Occipital lobe (tissue), 2 donors: ENCODE data around the gene DESI2. TPM values are rescaled to one million over a fixed set of nuclear protein-coding genes. Genes with fewer than 3 reads are reported as not detected.
"Not testable (repeated sequence)": the region's sequence is repeated elsewhere in the genome, so short reads cannot be mapped to it uniquely, and the experiment has no call there.

Experiments
- DNase-seq: peaks from one replicate; lab custom pipeline; 2025; lab: John Stamatoyannopoulos, UW
- total RNA-seq: library from RNA; depleted of rRNA; stranded (reverse); fragments of >200 nt; gene quantifications from one replicate; pipeline ENCODE4 v1.2.3, GENCODE V29; 2014

Gene DESI2
- total RNA-seq, 1 donor from 2014 or later = 38.8 TPM

DNA sequence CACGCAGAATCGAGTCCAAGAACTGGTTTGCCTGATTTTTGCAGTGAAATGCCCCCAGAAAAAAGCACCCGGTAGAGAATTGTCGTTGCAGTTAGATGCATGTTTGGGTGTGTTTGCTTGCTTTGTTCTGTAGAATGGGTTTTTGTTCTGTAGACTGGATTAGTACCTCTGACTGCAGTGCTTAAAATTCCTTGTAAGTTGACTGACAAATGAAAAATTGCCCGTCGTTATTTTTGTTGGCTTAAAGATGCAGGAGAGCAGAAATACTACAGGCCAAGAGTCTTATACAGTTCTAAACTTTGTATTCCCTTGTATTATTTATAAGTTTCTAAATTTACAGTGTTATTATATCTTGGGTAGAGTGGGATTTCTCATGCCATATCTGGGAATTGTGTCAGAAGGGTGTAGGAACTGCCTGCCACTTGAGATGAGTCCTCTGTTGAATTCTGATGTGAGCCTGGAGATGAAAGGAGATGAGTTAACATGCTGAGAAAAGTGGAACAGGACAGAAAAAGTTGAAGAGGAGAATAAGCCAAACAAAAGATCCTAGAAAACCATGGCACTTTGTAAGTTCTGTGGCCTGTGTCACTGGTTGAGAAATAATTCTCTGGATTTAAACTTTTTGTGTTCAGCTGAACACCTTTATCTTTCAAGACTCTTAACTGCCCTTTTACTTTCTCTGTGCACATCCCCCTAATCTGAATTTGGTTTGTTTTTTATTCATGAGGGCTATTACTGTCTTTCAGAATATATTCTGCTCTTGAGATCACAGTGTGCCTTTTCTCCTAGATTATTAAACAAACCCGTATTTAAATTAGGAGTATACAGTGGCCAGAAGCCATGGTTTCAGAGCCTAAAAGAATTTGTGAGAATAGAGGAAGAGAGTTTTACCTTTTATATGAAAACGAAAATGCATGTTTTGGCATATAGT is 1.4 kb downstream of the DESI2 start:
- DNase-seq = no peak

DNA sequence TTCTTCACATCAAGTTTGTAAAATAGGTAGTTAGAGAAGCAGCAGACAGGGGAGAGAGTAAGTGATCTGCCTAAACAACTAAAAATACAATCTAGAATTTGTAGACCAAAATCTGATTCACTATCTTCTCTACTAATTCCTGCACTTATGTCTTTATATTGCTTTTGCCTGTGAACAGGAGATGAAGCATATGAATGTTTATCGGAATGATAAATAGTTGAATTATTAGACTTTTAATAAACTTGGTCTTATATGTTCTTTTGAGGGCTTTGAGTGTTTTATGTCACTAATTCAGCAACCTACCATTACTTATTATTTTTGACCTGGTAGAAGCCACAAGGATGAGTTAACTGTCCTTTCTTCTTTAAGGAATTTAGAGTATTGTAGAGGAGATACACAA is 2.3 kb downstream of the DESI2 start:
- no peak for DNase-seq

- DNase-seq = no peak
Observed at GRCh38 chr1:244657421-244657820, 4.5 kb downstream of the DESI2 start.

DNA sequence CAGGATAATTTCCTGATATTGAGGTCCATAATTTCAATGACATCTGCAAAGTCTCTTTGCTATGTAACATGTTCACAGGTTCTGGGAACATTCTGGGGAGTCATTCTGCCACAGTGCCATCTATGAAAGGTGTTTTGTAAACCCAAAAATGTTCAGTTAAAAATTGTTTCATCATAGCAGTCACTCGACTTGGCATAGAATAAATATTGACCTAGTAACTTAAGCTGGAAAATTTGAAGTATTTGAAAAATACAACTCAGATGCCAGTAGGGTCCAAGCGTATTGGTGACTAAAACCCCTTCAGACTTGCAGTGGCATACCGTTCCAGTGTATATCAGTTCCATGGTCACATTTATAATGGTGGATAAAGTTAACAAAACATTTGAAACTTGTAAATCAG is 6.8 kb downstream of the DESI2 start:
- DNase-seq = no peak

- DNase-seq = no peak
Observed at GRCh38 chr1:244660595-244660994, 7.7 kb downstream of the DESI2 start.

GRCh38 chr1:244661569-244662312 is 8.8 kb downstream of the DESI2 start:
- DNase-seq = not testable (repeated sequence)

DNA sequence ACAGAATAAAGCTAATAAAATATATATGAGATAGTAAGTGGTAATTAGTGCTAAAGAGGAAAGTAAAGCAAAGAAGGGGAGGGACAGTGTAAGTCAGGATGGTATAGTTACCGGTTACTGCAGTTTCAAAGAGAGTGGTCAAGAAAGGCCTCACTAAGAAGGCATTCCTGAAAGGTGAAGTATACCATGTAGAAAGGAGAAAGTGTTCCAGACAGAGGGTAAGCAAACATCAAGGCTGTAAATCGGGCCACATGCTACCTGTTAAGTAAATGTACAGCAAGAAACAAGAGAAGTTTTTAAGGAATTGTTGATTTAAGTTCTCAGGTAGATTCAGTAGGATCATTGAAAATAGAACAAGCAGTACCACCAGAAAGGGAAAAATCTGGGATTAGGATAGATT is 9.7 kb downstream of the DESI2 start:
- no peak for DNase-seq

GRCh38 chr1:244664353-244664752 is 11.4 kb downstream of the DESI2 start:
- no peak for DNase-seq

DNA sequence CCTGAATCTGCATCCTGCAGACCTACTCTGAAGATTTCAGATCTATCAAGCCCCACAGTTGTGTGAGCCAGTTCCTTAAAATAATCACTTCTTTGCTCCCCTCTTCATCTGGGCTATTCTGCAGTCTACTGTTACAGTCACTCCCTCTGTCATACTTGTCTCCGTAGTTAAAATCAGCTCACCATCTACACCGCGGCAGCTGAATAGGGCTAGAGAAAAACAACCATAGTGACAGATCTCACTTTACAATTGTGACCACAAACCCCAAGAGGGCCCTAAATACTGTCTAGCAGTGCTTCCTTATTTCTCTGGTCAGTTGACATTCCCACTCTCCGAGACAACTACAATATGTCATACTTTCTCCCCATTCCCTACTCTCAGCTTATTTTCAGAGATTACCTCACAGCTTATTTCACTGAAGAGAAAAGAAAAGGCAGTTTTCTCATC is 12.9 kb downstream of the DESI2 start:
- DNase-seq = no peak

DNA sequence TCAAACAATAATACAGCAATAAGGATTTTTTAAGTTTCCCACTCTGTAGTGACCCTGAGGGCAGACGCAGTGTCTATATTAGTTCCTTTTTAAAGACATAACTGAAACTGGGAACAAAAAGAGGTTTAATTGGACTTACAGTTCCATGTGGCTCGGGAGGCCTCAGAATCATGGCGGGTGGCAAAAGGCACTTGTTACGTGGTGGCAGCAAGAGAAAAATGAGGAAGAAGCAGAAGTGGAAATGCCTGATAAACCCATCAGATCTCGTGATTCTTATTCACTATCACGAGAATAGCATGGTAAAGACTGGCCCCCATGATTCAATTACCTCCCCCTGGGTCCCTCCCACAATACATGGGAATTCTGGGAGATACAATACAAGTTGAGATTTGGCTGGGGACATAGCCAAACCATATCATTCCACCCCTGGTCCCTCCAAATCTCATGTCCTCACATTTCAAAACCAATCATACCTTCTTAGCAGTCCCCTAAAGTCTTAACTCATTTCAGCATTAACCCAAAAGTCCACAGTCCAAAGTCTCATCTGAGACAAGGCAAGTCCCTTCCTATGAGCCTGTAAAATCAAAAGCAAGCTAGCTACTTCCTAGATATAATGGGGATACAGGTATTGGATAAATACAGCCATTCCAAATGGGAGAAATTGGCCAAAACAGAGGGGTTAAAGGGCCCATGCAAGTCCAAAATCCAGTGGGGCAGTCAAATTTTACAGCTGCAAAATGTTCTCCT is 13.9 kb downstream of the DESI2 start:
- DNase-seq = not testable (repeated sequence)

DNA sequence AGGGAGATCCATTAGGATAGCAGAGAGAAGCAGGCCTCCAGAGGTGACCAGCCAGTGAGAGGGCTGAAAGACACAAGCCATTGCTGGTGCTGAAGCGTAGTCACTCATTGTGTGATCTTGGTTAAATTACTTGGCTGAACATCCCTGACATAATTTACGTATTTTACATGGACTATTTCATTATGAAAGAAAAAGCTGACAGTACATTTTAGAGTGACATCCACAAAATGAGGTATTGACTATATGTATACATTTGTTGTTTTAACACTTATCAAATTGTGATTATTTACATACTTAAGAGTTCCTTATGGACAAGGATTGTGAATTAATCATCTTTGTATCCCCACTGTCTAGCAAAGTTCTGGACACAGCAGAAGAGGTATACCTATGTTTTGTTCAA is 14.9 kb downstream of the DESI2 start:
- DNase-seq = no peak

DNA sequence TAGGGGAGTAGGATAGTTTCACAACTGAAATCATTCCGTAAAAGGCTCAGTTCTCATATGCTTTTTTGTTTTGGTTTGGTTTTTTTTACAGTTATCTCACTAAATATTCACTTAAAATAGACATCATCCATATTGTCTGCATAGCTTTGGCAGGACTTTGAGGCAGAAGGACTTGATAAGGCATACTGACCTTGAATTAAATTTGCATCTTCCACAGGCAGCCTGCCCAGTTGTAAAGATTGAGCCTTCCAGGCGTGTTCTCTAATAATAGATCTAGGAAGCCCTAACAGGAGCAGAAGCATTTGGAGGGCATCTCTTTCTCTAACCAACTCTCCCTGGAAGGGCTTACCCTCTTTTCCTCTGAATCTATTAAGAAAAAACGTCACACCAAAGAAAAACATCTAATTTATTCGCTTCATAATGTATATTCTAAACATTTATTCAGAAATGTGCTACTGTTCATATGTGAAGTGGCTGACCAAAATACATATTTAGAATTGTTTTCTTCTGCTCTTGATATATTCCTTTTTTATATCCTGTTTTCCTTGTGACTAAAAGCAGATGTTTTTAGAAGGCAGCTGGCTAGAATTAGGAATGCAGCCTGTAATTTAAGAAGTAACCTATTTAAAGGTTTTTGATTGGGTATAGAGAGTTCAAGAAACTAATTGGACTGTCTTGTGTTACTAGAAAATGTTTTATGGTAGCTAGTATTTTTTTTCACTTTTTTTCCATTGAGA is 20.2 kb downstream of the DESI2 start:
- DNase-seq = no peak

- no peak for DNase-seq
Observed at GRCh38 chr1:244674446-244674845, 21.5 kb downstream of the DESI2 start.

DNA sequence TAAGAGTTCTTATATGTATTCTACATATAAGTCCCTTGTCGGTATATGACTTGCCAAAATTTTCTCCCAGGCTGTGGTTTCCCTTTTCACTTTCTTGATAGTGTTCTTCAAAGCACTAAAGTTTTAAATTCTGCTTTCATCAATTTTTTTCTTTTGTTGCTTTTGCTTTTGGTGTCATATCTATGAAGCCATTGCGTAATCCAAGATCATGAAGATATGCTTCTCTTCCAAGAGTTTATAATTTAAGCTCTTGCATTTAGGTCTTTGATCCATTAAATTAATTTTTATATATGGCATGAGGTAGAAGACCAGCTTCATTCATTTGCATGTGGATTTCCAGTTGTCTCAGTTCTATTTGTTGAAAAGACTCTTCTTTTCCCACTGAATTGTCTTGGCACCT is 22.2 kb downstream of the DESI2 start:
- DNase-seq = no peak

DNA sequence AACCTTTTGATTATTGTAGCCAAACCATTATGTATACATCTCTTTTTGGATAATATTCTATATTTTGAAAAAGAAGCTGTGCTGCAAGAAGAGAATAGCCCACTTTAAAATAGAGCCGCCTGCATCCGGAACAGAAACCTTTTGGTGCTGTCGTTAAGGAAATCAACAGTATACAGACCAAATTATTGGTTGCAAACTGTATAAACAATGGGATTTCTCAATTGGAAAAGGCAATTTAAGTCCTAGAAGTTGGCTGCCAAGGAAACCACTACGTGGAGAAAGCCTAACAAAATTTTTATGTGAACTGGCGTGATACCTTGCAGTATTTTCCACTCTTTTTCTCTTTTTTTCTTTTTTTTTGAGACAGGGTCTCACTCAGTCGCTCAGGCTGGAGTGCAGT is 25.8 kb downstream of the DESI2 start:
- no peak for DNase-seq

- no peak for DNase-seq
Observed at GRCh38 chr1:244680667-244681066, 27.7 kb downstream of the DESI2 start.

- DNase-seq = not testable (repeated sequence)
Observed at GRCh38 chr1:244682087-244682486, 29.2 kb downstream of the DESI2 start.

- DNase-seq = no peak
Observed at GRCh38 chr1:244695937-244696336, 43.0 kb downstream of the DESI2 start.

- DNase-seq = no peak
Observed at GRCh38 chr1:244699741-244700140, 46.8 kb downstream of the DESI2 start.

DNA sequence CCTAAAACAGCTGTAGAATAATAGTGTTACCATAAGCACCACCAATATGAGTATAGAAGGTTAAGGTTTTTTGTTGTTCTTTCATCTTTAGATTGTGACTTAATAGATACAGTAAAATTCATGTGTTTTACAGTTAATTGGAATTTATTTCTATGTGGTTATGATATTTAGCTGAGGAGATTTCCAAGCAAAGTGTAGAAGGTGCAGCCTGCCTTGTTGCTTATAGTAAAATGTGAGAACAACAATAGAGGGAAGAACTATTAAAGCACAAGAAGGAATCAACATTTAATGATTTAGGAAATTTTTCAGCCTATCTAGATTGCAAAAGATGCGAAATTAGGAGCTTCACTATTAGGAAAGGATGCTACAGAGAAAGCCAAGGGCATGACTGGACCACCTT is 47.9 kb downstream of the DESI2 start:
- DNase-seq = no peak

GRCh38 chr1:244702620-244703019 is 49.7 kb downstream of the DESI2 start:
- no peak for DNase-seq
